ENCODE data around the gene BOD1. TPM values are rescaled to one million over a fixed set of nuclear protein-coding genes. Genes with fewer than 3 reads are reported as not detected.

The BOD1 gene
- total and polyA plus RNA-seq, 5 donors from 2014 or later: 8.0 to 23.0 (median 15.7) TPM

GRCh38 chr5:173604141-173604540 lies 12.3 kb downstream of the BOD1 start:
- DNase-seq (no peak), ATAC-seq (ENCODE audit: low read depth in 2 of 2) (no peak)
- Mint-ChIP-seq H3K4me1 (peaks cover 0 to 11% (median 6%) of the 10 kb centered on the region in 4 donors), H3K36me3 (peaks cover 46% of the 10 kb centered on the region), H3K27ac (no peak overlapping the region), H3K4me3 (no peak overlapping the region), H3K27me3 (no peaks in the 10 kb centered on the region), H3K9me3 (peaks cover 0 to 2% (median 0%) of the 10 kb centered on the region in 7 donors)
- no peaks in the 10 kb centered on the region for H3K4me1 ChIP-seq (ENCODE audit: control insufficient read depth, insufficient read depth, low read length, poor library complexity, severe bottlenecking)
- peaks cover 43% of the 10 kb centered on the region for H3K36me3 ChIP-seq (ENCODE audit: control insufficient read depth, insufficient read depth, low read length)
- no peak overlapping the region for H3K27ac ChIP-seq (ENCODE audit: insufficient read depth, low read length, poor library complexity, severe bottlenecking)
- H3K9me3 ChIP-seq (ENCODE audit: control insufficient read depth in 2 of 2, low read length in 2 of 2): no peaks in the 10 kb centered on the region
- no peak overlapping the region for H3K4me3 ChIP-seq (ENCODE audit: low read depth, low read length)
- H3K27me3 ChIP-seq (ENCODE audit: control insufficient read depth, insufficient read depth, low read length): no peaks in the 10 kb centered on the region

DNA sequence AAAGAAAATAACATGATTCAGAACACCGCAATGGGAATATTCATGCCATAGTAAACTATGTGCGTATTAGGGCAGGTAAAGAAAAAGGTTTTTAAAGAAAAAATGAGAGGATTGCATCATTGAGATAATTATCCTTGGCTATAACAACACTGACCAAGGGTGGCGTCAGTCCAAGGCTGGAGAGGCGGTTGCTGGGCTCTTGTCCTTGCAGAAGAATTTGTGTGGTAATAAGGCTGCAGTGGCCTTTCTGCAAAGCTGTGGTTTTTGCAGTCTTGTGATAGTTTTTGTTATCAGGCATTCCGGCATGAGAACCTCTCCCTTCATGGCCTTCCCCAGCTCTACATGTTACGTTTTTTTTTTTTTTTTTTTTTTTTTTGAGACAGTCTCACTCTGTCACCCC lies 14.0 kb downstream of the BOD1 start:
- no peak overlapping the region for H3K27ac Mint-ChIP-seq
- ATAC-seq (ENCODE audit: low read depth in 2 of 2) (no peak), DNase-seq (no peak)
- no peak overlapping the region for H3K4me3 Mint-ChIP-seq
- peaks cover 43% of the 10 kb centered on the region for H3K36me3 Mint-ChIP-seq
- no peaks in the 10 kb centered on the region for H3K9me3 ChIP-seq (ENCODE audit: control insufficient read depth in 2 of 2, low read length in 2 of 2)
- H3K9me3 Mint-ChIP-seq: peaks cover 0 to 2% (median 0%) of the 10 kb centered on the region in 7 donors
- H3K27me3 ChIP-seq (ENCODE audit: control insufficient read depth, insufficient read depth, low read length): no peaks in the 10 kb centered on the region
- H3K27me3 Mint-ChIP-seq: no peaks in the 10 kb centered on the region
- no peak overlapping the region for H3K4me3 ChIP-seq (ENCODE audit: low read depth, low read length)
- no peaks in the 10 kb centered on the region for H3K4me1 ChIP-seq (ENCODE audit: control insufficient read depth, insufficient read depth, low read length, poor library complexity, severe bottlenecking)
- no peak overlapping the region for H3K27ac ChIP-seq (ENCODE audit: insufficient read depth, low read length, poor library complexity, severe bottlenecking)
- H3K4me1 Mint-ChIP-seq: peaks cover 0 to 11% (median 7%) of the 10 kb centered on the region in 4 donors
- H3K36me3 ChIP-seq (ENCODE audit: control insufficient read depth, insufficient read depth, low read length): peaks cover 27% of the 10 kb centered on the region

DNA sequence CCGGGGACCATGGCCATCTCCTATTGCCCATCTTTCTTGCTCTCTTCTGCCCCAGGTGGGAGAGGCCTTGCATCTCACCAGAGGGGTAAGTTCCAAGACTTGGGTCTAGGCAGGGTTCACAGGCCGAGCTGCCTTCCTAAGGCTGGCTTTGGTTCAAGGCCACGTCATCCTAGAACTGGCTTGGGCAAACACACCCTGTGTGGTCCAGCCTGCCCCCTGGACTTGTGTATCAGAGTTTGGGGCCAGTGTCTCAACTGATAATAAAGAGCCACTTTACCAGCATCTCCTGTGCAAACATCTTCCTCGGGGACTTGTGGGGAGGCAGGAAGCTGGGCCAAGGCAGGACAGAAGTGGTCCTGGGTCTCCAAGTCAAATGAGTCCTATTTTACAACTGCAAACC lies 17.8 kb downstream of the BOD1 start:
- no peak overlapping the region for H3K27ac ChIP-seq (ENCODE audit: insufficient read depth, low read length, poor library complexity, severe bottlenecking)
- Mint-ChIP-seq H3K4me3 (peak overlapping the region in 1 of 4 donors; percentile 59), H3K4me1 (peaks cover 0 to 7% (median 5%) of the 10 kb centered on the region in 4 donors), H3K27ac (no peak overlapping the region), H3K9me3 (peaks cover 0 to 15% (median 3%) of the 10 kb centered on the region in 7 donors), H3K36me3 (peaks cover 28% of the 10 kb centered on the region), H3K27me3 (no peaks in the 10 kb centered on the region)
- H3K9me3 ChIP-seq (ENCODE audit: control insufficient read depth in 2 of 2, low read length in 2 of 2): peaks cover 3 to 4% of the 10 kb centered on the region in 2 experiments
- H3K4me3 ChIP-seq (ENCODE audit: low read depth, low read length): no peak overlapping the region
- no peaks in the 10 kb centered on the region for H3K4me1 ChIP-seq (ENCODE audit: control insufficient read depth, insufficient read depth, low read length, poor library complexity, severe bottlenecking)
- H3K36me3 ChIP-seq (ENCODE audit: control insufficient read depth, insufficient read depth, low read length): no peaks in the 10 kb centered on the region
- H3K27me3 ChIP-seq (ENCODE audit: control insufficient read depth, insufficient read depth, low read length): no peaks in the 10 kb centered on the region
- DNase-seq: no peak
- no peak for ATAC-seq (ENCODE audit: low read depth in 2 of 2)

- Mint-ChIP-seq H3K4me1 (peaks cover 0 to 7% (median 4%) of the 10 kb centered on the region in 4 donors), H3K27ac (no peak overlapping the region), H3K27me3 (no peaks in the 10 kb centered on the region), H3K9me3 (peaks cover 0 to 27% (median 10%) of the 10 kb centered on the region in 7 donors), H3K4me3 (peak overlapping the region in 1 of 4 donors; percentile 53), H3K36me3 (peaks cover 26% of the 10 kb centered on the region)
- Histone ChIP-seq H3K36me3 (ENCODE audit: control insufficient read depth, insufficient read depth, low read length) (no peaks in the 10 kb centered on the region), H3K9me3 (ENCODE audit: control insufficient read depth in 2 of 2, low read length in 2 of 2) (peaks cover 14 to 17% of the 10 kb centered on the region in 2 experiments), H3K27ac (ENCODE audit: insufficient read depth, low read length, poor library complexity, severe bottlenecking) (no peak overlapping the region), H3K4me3 (ENCODE audit: low read depth, low read length) (no peak overlapping the region), H3K27me3 (ENCODE audit: control insufficient read depth, insufficient read depth, low read length) (no peaks in the 10 kb centered on the region), H3K4me1 (ENCODE audit: control insufficient read depth, insufficient read depth, low read length, poor library complexity, severe bottlenecking) (no peaks in the 10 kb centered on the region)
- DNase-seq (no peak), ATAC-seq (ENCODE audit: low read depth in 2 of 2) (no peak)
Observed at GRCh38 chr5:173597304-173597703, 19.1 kb downstream of the BOD1 start.

DNA sequence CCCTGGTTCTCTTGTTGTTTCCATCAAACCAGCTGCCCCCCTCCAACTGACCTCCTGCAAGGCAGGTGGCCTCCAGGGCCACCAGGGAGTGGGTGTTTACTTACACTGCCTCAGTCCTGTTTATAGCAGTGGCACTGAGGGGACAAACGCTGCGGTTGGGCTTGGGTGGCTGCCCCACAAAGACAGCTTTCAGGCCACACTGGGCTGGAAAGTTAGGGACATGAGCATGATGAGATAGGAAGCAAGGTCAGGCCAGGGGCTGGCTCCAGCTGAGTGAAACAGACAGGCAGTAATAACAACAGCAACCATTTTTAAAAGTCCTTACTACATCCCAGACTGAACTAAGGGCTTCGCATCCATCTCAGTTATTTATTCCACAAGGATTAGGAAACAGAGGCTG lies 20.6 kb downstream of the BOD1 start:
- no peaks in the 10 kb centered on the region for H3K27me3 Mint-ChIP-seq
- peaks cover 24 to 32% of the 10 kb centered on the region in 2 experiments for H3K9me3 ChIP-seq (ENCODE audit: control insufficient read depth in 2 of 2, low read length in 2 of 2)
- peaks cover 23% of the 10 kb centered on the region for H3K36me3 Mint-ChIP-seq
- DNase-seq: no peak
- peaks cover 0 to 4% (median 2%) of the 10 kb centered on the region in 4 donors for H3K4me1 Mint-ChIP-seq
- ATAC-seq (ENCODE audit: low read depth in 2 of 2): no peak
- no peak overlapping the region for H3K4me3 Mint-ChIP-seq
- peaks cover 0 to 39% (median 16%) of the 10 kb centered on the region in 7 donors for H3K9me3 Mint-ChIP-seq
- no peak overlapping the region for H3K27ac Mint-ChIP-seq
- no peaks in the 10 kb centered on the region for H3K4me1 ChIP-seq (ENCODE audit: control insufficient read depth, insufficient read depth, low read length, poor library complexity, severe bottlenecking)
- H3K4me3 ChIP-seq (ENCODE audit: low read depth, low read length): no peak overlapping the region
- no peaks in the 10 kb centered on the region for H3K36me3 ChIP-seq (ENCODE audit: control insufficient read depth, insufficient read depth, low read length)
- no peak overlapping the region for H3K27ac ChIP-seq (ENCODE audit: insufficient read depth, low read length, poor library complexity, severe bottlenecking)
- no peaks in the 10 kb centered on the region for H3K27me3 ChIP-seq (ENCODE audit: control insufficient read depth, insufficient read depth, low read length)

DNA sequence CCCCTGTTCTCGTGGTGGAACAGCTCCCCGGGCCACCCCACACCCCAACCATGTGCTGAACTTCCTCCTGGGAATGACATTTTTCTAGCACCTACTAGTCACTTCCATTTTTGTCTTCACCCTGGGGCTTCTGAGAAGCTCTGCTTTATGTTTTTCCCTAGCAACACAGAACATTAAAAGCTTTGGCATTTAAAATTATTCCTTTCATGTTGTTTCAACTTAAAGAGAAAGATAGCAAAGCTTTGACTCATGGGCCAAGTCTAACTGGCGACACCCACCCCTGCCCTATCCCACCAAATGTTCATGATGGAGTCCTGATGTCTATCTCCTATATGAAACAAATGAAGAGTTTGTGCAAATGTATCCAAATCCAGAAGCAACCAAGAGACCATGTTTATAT lies 22.4 kb downstream of the BOD1 start:
- no peak overlapping the region for H3K27ac ChIP-seq (ENCODE audit: insufficient read depth, low read length, poor library complexity, severe bottlenecking)
- Mint-ChIP-seq H3K4me3 (no peak overlapping the region), H3K27me3 (no peaks in the 10 kb centered on the region), H3K4me1 (peaks cover 0 to 2% (median 0%) of the 10 kb centered on the region in 4 donors), H3K27ac (no peak overlapping the region), H3K9me3 (peaks cover 0 to 46% (median 22%) of the 10 kb centered on the region in 7 donors), H3K36me3 (peaks cover 14% of the 10 kb centered on the region)
- DNase-seq (no peak), ATAC-seq (ENCODE audit: low read depth in 2 of 2) (no peak)
- H3K9me3 ChIP-seq (ENCODE audit: control insufficient read depth in 2 of 2, low read length in 2 of 2): peaks cover 27 to 36% of the 10 kb centered on the region in 2 experiments
- no peaks in the 10 kb centered on the region for H3K27me3 ChIP-seq (ENCODE audit: control insufficient read depth, insufficient read depth, low read length)
- H3K4me3 ChIP-seq (ENCODE audit: low read depth, low read length): no peak overlapping the region
- no peaks in the 10 kb centered on the region for H3K36me3 ChIP-seq (ENCODE audit: control insufficient read depth, insufficient read depth, low read length)
- H3K4me1 ChIP-seq (ENCODE audit: control insufficient read depth, insufficient read depth, low read length, poor library complexity, severe bottlenecking): no peaks in the 10 kb centered on the region

- DNase-seq: peak in 1 of 3 donors; percentile 40
- Histone ChIP-seq H3K9me3 (ENCODE audit: control insufficient read depth in 2 of 2, low read length in 2 of 2) (peaks cover 34 to 36% of the 10 kb centered on the region in 2 experiments), H3K4me1 (ENCODE audit: control insufficient read depth, insufficient read depth, low read length, poor library complexity, severe bottlenecking) (no peaks in the 10 kb centered on the region), H3K27ac (ENCODE audit: insufficient read depth, low read length, poor library complexity, severe bottlenecking) (no peak overlapping the region), H3K36me3 (ENCODE audit: control insufficient read depth, insufficient read depth, low read length) (no peaks in the 10 kb centered on the region), H3K27me3 (ENCODE audit: control insufficient read depth, insufficient read depth, low read length) (no peaks in the 10 kb centered on the region), H3K4me3 (ENCODE audit: low read depth, low read length) (no peak overlapping the region)
- peaks cover 0 to 54% (median 26%) of the 10 kb centered on the region in 7 donors for H3K9me3 Mint-ChIP-seq
- no peak overlapping the region for H3K27ac Mint-ChIP-seq
- no peak overlapping the region for H3K4me3 Mint-ChIP-seq
- H3K4me1 Mint-ChIP-seq: no peaks in the 10 kb centered on the region
- no peaks in the 10 kb centered on the region for H3K27me3 Mint-ChIP-seq
- ATAC-seq (ENCODE audit: low read depth in 2 of 2): no peak
- H3K36me3 Mint-ChIP-seq: peaks cover 10% of the 10 kb centered on the region
Observed at GRCh38 chr5:173592050-173592669, 24.3 kb downstream of the BOD1 start.

- Histone ChIP-seq H3K27me3 (ENCODE audit: control insufficient read depth, insufficient read depth, low read length) (no peaks in the 10 kb centered on the region), H3K4me3 (ENCODE audit: low read depth, low read length) (no peak overlapping the region), H3K36me3 (ENCODE audit: control insufficient read depth, insufficient read depth, low read length) (no peaks in the 10 kb centered on the region), H3K9me3 (ENCODE audit: control insufficient read depth in 2 of 2, low read length in 2 of 2) (peaks cover 38% of the 10 kb centered on the region in 2 experiments), H3K27ac (ENCODE audit: insufficient read depth, low read length, poor library complexity, severe bottlenecking) (no peak overlapping the region), H3K4me1 (ENCODE audit: control insufficient read depth, insufficient read depth, low read length, poor library complexity, severe bottlenecking) (no peaks in the 10 kb centered on the region)
- peaks cover 0 to 63% (median 26%) of the 10 kb centered on the region in 7 donors for H3K9me3 Mint-ChIP-seq
- no peaks in the 10 kb centered on the region for H3K4me1 Mint-ChIP-seq
- H3K27me3 Mint-ChIP-seq: no peaks in the 10 kb centered on the region
- no peak overlapping the region for H3K27ac Mint-ChIP-seq
- peaks cover 7% of the 10 kb centered on the region for H3K36me3 Mint-ChIP-seq
- H3K4me3 Mint-ChIP-seq: no peak overlapping the region
- no peak for ATAC-seq (ENCODE audit: low read depth in 2 of 2)
- no peak for DNase-seq
Observed at GRCh38 chr5:173591056-173591514, 25.4 kb downstream of the BOD1 start.
